Activated CD4-positive, alpha-beta T cell treated with anti-CD3 and anti-CD28 coated beads, Interleukin-2, amount 50 U/mL, for 16 hours (primary cell): ENCODE results near the gene FABP6.
A peak's percentile ranks its signal among the peaks of the same experiment; 100 is the strongest.
"Not testable (repeated sequence)": the region's sequence is repeated elsewhere in the genome, so short reads cannot be mapped to it uniquely, and the experiment has no call there.

Experiments
- DNase-seq: peaks from one replicate; pipeline ENCODE4 v3.0.0-alpha.2; 2020

FABP6 gene

GRCh38 chr5:160227012-160227411 is 2.3 kb upstream of the FABP6 start:
- DNase-seq, result no peak

GRCh38 chr5:160230686-160231527 is 1.6 kb downstream of the FABP6 start:
- DNase-seq, result peak; percentile 28

- no peak for DNase-seq
Observed at GRCh38 chr5:160231783-160232342, 2.6 kb downstream of the FABP6 start.

- no peak for DNase-seq
Observed at GRCh38 chr5:160233215-160233614, 3.9 kb downstream of the FABP6 start.

- no peak for DNase-seq
Observed at GRCh38 chr5:160235731-160236130, 6.4 kb downstream of the FABP6 start.

- DNase-seq, result no peak
Observed at GRCh38 chr5:160237571-160238093, 8.3 kb downstream of the FABP6 start.

- no peak for DNase-seq
Observed at GRCh38 chr5:160240350-160240749, 11.0 kb downstream of the FABP6 start.

GRCh38 chr5:160242145-160242544 is 12.8 kb downstream of the FABP6 start:
- DNase-seq, result no peak

- DNase-seq, result no peak
Observed at GRCh38 chr5:160245506-160246086, 16.3 kb downstream of the FABP6 start.

GRCh38 chr5:160249570-160249969 is 20.3 kb downstream of the FABP6 start:
- not testable (repeated sequence) for DNase-seq

GRCh38 chr5:160250226-160250625 is 20.9 kb downstream of the FABP6 start:
- DNase-seq, result no peak

- no peak for DNase-seq
Observed at GRCh38 chr5:160250826-160251225, 21.5 kb downstream of the FABP6 start.

- no peak for DNase-seq
Observed at GRCh38 chr5:160251406-160252155, 22.3 kb downstream of the FABP6 start.

GRCh38 chr5:160252916-160253315 is 23.6 kb downstream of the FABP6 start:
- DNase-seq, result no peak

GRCh38 chr5:160253441-160253840 is 24.1 kb downstream of the FABP6 start:
- DNase-seq, result no peak

- no peak for DNase-seq
Observed at GRCh38 chr5:160254706-160255105, 25.4 kb downstream of the FABP6 start.

- no peak for DNase-seq
Observed at GRCh38 chr5:160259341-160259740, 30.0 kb downstream of the FABP6 start.

- DNase-seq, result no peak
Observed at GRCh38 chr5:160260006-160260775, 30.9 kb downstream of the FABP6 start.

- no peak for DNase-seq
Observed at GRCh38 chr5:160260881-160261815, 31.8 kb downstream of the FABP6 start.

- no peak for DNase-seq
Observed at GRCh38 chr5:160262151-160263074, 33.1 kb downstream of the FABP6 start.
